ENCODE results near the gene RPN1. TPM values are rescaled to one million over a fixed set of nuclear protein-coding genes. Genes with fewer than 3 reads are reported as not detected.

The RPN1 gene
- total RNA-seq, 4 donors from 2014 or later, result 179 to 268 (median 193) TPM

DNA sequence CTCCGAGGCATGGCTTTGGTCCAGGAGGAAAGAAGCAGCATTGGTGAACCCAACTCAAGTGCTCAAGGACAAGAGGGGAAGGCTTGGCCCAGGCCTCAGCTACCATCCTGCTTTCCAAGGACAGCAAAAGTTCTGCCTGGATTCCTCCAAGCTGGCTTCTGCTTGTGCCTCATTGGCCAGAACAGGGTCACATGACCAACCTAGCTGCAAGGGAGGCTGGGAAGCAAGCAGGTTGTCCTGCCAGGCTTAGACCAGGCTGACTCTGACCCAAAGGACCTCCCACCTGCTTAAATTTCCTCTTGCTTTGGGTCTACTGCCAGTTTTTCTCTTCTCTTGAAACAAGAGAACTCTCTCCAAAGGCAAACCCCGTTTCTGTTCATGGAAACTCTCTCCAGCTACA, 70.7 kb downstream of the RPN1 start:
- TF ChIP-seq, protein P1, sequence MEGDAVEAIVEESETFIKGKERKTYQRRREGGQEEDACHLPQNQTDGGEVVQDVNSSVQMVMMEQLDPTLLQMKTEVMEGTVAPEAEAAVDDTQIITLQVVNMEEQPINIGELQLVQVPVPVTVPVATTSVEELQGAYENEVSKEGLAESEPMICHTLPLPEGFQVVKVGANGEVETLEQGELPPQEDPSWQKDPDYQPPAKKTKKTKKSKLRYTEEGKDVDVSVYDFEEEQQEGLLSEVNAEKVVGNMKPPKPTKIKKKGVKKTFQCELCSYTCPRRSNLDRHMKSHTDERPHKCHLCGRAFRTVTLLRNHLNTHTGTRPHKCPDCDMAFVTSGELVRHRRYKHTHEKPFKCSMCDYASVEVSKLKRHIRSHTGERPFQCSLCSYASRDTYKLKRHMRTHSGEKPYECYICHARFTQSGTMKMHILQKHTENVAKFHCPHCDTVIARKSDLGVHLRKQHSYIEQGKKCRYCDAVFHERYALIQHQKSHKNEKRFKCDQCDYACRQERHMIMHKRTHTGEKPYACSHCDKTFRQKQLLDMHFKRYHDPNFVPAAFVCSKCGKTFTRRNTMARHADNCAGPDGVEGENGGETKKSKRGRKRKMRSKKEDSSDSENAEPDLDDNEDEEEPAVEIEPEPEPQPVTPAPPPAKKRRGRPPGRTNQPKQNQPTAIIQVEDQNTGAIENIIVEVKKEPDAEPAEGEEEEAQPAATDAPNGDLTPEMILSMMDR (IDR thresholded peaks at IDR 0.05; ENCODE audit: low read depth), result no peak

- TF ChIP-seq, protein P1 (IDR thresholded peaks at IDR 0.05; ENCODE audit: low read depth), result no peak
These were observed 72.3 kb downstream of the RPN1 start for GRCh38 chr3:128578346-128578745.

DNA sequence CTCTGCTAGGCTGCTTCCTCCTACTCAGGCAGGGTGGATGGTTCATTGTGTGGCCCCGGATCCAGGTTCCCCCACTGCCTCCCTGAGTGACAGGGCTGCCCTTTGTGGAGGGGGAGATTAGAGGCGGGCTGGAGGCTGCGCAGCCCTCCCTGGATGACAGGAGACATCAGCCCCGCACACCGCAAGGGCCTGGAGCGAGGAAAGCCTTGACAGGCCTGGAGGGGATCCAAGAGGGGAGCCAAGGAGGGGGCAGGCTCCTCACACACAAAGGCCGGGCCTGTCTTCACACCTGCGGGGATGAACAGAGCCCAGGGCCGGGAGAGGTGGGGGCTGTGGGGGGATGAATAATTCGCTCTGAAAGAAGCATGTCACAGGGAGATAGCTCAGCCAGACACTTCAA, 72.9 kb downstream of the RPN1 start:
- TF ChIP-seq, protein P1 (IDR thresholded peaks at IDR 0.05; ENCODE audit: low read depth), result no peak

DNA sequence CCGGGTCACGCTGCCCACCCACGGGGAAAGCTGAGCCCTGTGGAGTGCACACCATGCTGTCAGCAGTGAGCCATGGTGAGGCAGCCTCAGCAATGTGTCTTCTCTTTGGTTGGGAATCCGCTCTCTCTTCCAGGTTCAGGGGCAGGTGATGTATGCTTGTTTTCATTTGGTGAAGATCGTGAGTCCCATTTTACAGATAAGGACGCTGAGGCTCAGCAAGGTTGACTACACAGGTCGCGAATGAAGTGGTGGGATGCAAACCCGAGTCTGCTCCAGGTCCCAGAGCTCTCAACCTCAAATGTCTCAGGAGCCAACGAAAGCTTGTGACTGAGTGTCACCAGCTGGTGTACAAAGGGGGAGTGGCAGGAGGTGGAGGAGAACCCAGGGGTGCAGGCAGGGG, 74.3 kb downstream of the RPN1 start:
- TF ChIP-seq, protein P1 (IDR thresholded peaks at IDR 0.05; ENCODE audit: low read depth), result no peak

DNA sequence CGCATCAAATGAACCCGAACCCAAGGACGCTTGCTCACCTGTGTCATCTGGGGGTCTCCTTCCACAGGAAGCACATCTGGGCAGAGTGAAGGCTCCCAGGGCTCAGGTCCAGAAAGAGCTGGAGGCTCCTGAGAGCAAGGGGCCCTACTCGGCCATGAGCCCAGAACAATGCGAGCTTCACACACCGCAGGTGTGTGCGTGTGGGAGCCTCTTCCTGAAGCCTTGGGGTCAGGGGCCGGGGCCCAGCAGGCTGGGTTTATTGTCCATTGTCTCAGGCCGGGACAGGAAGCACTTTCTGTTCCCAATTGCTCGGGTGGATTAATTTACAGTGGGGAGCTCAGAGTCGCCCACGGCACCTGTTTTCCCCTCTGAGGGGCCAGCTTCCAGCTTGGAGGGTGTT, 74.8 kb downstream of the RPN1 start:
- TF ChIP-seq, protein P1 (IDR thresholded peaks at IDR 0.05; ENCODE audit: low read depth), result no peak

- TF ChIP-seq, protein P1 (IDR thresholded peaks at IDR 0.05; ENCODE audit: low read depth), result no peak
These were observed 76.9 kb downstream of the RPN1 start for GRCh38 chr3:128573707-128574162.

GRCh38 chr3:128573160-128573559, 77.5 kb downstream of the RPN1 start:
- TF ChIP-seq, protein P1 (IDR thresholded peaks at IDR 0.05; ENCODE audit: low read depth), result no peak

Measured in subcutaneous adipose tissue (tissue), 4 donors.